H9 (cell line): ENCODE measurements around the gene SPTBN4. TPM values are rescaled to one million over a fixed set of nuclear protein-coding genes. Genes with fewer than 3 reads are reported as not detected.

Experiments used
- DNase-seq: peaks from one replicate; pipeline ENCODE4 v3.0.0-alpha.2; 2017
- H2AFZ ChIP-seq: one replicate; pipeline ENCODE4 v1.6.1; 2013; ENCODE audit warnings: mild to moderate bottlenecking, low read length, control low read depth, moderate library complexity
- H2AK5ac ChIP-seq: 2 replicates; pipeline ENCODE4 v1.6.1; 2013; ENCODE audit warnings: low read length, control low read depth, mixed read lengths; ENCODE audit not compliant: insufficient read length
- H2BK120ac ChIP-seq: one replicate; pipeline ENCODE4 v1.6.1; 2013; ENCODE audit warnings: low read depth, mild to moderate bottlenecking, low read length, control low read depth, inconsistent platforms; ENCODE audit not compliant: poor library complexity, severe bottlenecking
- H2BK12ac ChIP-seq: 2 replicates; pipeline ENCODE4 v1.6.1; 2013; ENCODE audit warnings: low read length, control low read depth, mixed read lengths, low read depth; ENCODE audit not compliant: insufficient read length
- H2BK15ac ChIP-seq: 2 replicates; pipeline ENCODE4 v1.6.1; 2013; ENCODE audit warnings: low read depth, low read length, control low read depth
- H2BK20ac ChIP-seq: one replicate; pipeline ENCODE4 v1.6.1; 2013; ENCODE audit warnings: low read depth, mild to moderate bottlenecking, low read length, control low read depth, inconsistent platforms; ENCODE audit not compliant: poor library complexity, severe bottlenecking
- H2BK5ac ChIP-seq: 2 replicates; pipeline ENCODE4 v1.6.1; 2013; ENCODE audit warnings: low read length, control low read depth, mixed read lengths; ENCODE audit not compliant: insufficient read length
- H3K14ac ChIP-seq: 2 replicates; pipeline ENCODE4 v1.6.1; 2013; ENCODE audit warnings: low read length, control low read depth; ENCODE audit not compliant: insufficient read depth
- H3K18ac ChIP-seq: 2 replicates; pipeline ENCODE4 v1.6.1; 2013; ENCODE audit warnings: low read depth, mild to moderate bottlenecking, mixed read lengths, low read length, control low read depth; ENCODE audit not compliant: insufficient read length
- H3K23ac ChIP-seq: 2 replicates; pipeline ENCODE4 v1.6.1; 2013; ENCODE audit warnings: low read length, control low read depth, mixed read lengths, low read depth; ENCODE audit not compliant: insufficient read length
- H3K23me2 ChIP-seq: 2 replicates; pipeline ENCODE4 v1.6.1; 2013; ENCODE audit warnings: low read depth, mild to moderate bottlenecking, mixed read lengths, low read length, control low read depth; ENCODE audit not compliant: insufficient read length, poor library complexity, severe bottlenecking
- H3K27ac ChIP-seq: 2 replicates; pipeline ENCODE4 v1.5.1; 2013; ENCODE audit warnings: low read length, control low read depth, mixed read lengths, low read depth; ENCODE audit not compliant: insufficient read length
- H3K27me3 ChIP-seq: 2 replicates; pipeline ENCODE4 v1.6.1; 2013; ENCODE audit warnings: low read length, control low read depth, inconsistent platforms; ENCODE audit not compliant: insufficient read depth
- H3K4ac ChIP-seq: 2 replicates; pipeline ENCODE4 v1.6.1; 2013; ENCODE audit warnings: low read depth, mild to moderate bottlenecking, control low read depth, inconsistent platforms, low read length, moderate library complexity
- H3K4me1 ChIP-seq: 2 replicates; pipeline ENCODE4 v1.6.1; 2013; ENCODE audit warnings: low read length, control low read depth, inconsistent platforms; ENCODE audit not compliant: insufficient read depth
- H3K4me2 ChIP-seq: 2 replicates; pipeline ENCODE4 v1.6.1; 2013; ENCODE audit warnings: low read length, control low read depth, mixed read lengths; ENCODE audit not compliant: insufficient read length, insufficient read depth
- H3K56ac ChIP-seq: 2 replicates; pipeline ENCODE4 v1.6.1; 2013; ENCODE audit warnings: low read depth, mild to moderate bottlenecking, mixed read lengths, low read length, control low read depth; ENCODE audit not compliant: insufficient read length
- H3K79me1 ChIP-seq: 2 replicates; pipeline ENCODE4 v1.6.1; 2013; ENCODE audit warnings: low read depth, mild to moderate bottlenecking, moderate library complexity, low read length, control low read depth, inconsistent platforms; ENCODE audit not compliant: insufficient read depth, poor library complexity, severe bottlenecking
- H3K79me2 ChIP-seq: 2 replicates; pipeline ENCODE4 v1.6.1; 2013; ENCODE audit warnings: low read length, control low read depth, inconsistent platforms; ENCODE audit not compliant: insufficient read depth
- H3K9ac ChIP-seq: 2 replicates; pipeline ENCODE4 v1.6.1; 2013; ENCODE audit warnings: low read length, control low read depth, mixed read lengths; ENCODE audit not compliant: insufficient read length; ENCODE audit errors: extremely low read depth
- H3K9me3 ChIP-seq: one replicate; pipeline ENCODE4 v1.6.1; 2013; ENCODE audit warnings: low read depth, low read length, inconsistent platforms; ENCODE audit not compliant: control insufficient read depth
- H3T11ph ChIP-seq: one replicate; pipeline ENCODE4 v1.6.1; 2013; ENCODE audit warnings: mild to moderate bottlenecking, low read length, control low read depth, inconsistent platforms
- H4K20me1 ChIP-seq: one replicate; pipeline ENCODE4 v1.6.1; 2013; ENCODE audit not compliant: control insufficient read depth, insufficient read length, insufficient read depth
- H4K5ac ChIP-seq: 2 replicates; pipeline ENCODE4 v1.6.1; 2013; ENCODE audit warnings: low read depth, mild to moderate bottlenecking, mixed read lengths, low read length, control low read depth; ENCODE audit not compliant: insufficient read length
- H4K8ac ChIP-seq: replicated peaks from 2 replicates; pipeline ENCODE4 v1.6.1; 2013; ENCODE audit warnings: low read length, control low read depth, mixed read lengths, low read depth; ENCODE audit not compliant: insufficient read length
- H4K91ac ChIP-seq: 2 replicates; pipeline ENCODE4 v1.6.1; 2013; ENCODE audit warnings: low read depth, mild to moderate bottlenecking, moderate library complexity, mixed read lengths, low read length, control low read depth; ENCODE audit not compliant: insufficient read length
- H3K27ac Mint-ChIP-seq, 3 experiments: 2 replicates in 2 of 3; 3 replicates in 1 of 3; pipeline ENCODE4 v1.8.0; 2020 to 2021; ENCODE audit warnings: mixed read lengths in 3 of 3, mild to moderate bottlenecking in 1 of 3, moderate library complexity in 1 of 3
- H3K27me3 Mint-ChIP-seq: 2 replicates; pipeline ENCODE4 v1.8.0; 2021; ENCODE audit warnings: low read depth, mild to moderate bottlenecking, moderate library complexity, mixed read lengths
- H3K36me3 Mint-ChIP-seq, 3 experiments: 2 replicates in 2 of 3; 3 replicates in 1 of 3; pipeline ENCODE4 v1.8.0; 2020 to 2021; ENCODE audit warnings: low read depth in 3 of 3, mixed read lengths in 3 of 3; ENCODE audit not compliant: insufficient read depth in 1 of 3
- H3K4me1 Mint-ChIP-seq, 2 experiments: 2 replicates each; pipeline ENCODE4 v1.8.0; 2020; ENCODE audit warnings: mixed read lengths in 2 of 2
- H3K4me3 Mint-ChIP-seq, 2 experiments: 2 replicates in 1 of 2; 3 replicates in 1 of 2; pipeline ENCODE4 v1.8.0; 2020 to 2021; ENCODE audit warnings: mild to moderate bottlenecking in 2 of 2, mixed read lengths in 2 of 2, moderate library complexity in 1 of 2
- H3K9me3 Mint-ChIP-seq, 2 experiments: 2 replicates in 1 of 2; 3 replicates in 1 of 2; pipeline ENCODE4 v1.8.0; 2020; ENCODE audit warnings: mild to moderate bottlenecking in 2 of 2, mixed read lengths in 2 of 2, moderate library complexity in 1 of 2
- WGBS: extraction: QIAGEN DNeasy Blood & Tissue Kit; methylation state at CpG from one replicate; pipeline ENCODE4 v1.1.7; 2013; ENCODE audit warnings: missing lambda C conversion rate, low lambda C conversion rate, mixed read lengths; ENCODE audit not compliant: insufficient read length; ENCODE audit errors: extremely low coverage; 5-methylcytosine and 5-hydroxymethylcytosine counted together
- total RNA-seq: library from RNA; stranded (reverse); gene quantifications from 2 replicates; pipeline ENCODE4 v1.2.1, GENCODE V29; 2021
- TF ChIP-seq, protein P1 (sequence below): fragments of 200-600 bp; sonication (generic); conservative IDR thresholded peaks from 3 replicates; pipeline ENCODE4 v1.8.0; 2021; ENCODE audit warnings: antibody characterized with exemption, mild to moderate bottlenecking

The SPTBN4 gene
- total RNA-seq, 1 experiment from 2014 or later, result 2.9 TPM

DNA sequence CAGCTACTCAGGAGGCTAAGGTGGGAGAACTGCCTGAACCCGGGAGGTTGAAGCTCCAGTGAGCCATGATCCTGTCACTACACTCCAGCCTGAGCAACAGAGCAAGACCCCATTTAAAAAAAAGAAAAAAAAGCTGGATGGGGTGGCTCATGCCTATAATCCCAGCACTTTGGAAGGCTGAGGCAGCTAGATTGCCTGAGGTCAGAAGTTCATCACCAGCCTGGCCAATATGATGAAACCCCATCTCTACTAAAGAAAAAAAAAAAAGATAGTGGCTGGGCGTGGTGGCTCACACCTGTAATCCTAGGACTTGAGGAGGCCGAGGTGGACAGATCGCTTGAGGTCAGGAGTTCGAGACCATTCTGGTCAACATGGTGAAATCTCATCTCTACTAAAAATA, 149.4 kb downstream of the SPTBN4 start:
- no peak overlapping the region for H3K56ac ChIP-seq
- no peak overlapping the region for H3T11ph ChIP-seq
- DNase-seq, result no peak
- no peaks in the 10 kb centered on the region for H3K4me1 ChIP-seq
- no peak overlapping the region for H2BK12ac ChIP-seq
- no peak overlapping the region for H4K91ac ChIP-seq
- H3K4me2 ChIP-seq, result no peak overlapping the region
- no peak overlapping the region for H3K23ac ChIP-seq
- no peak overlapping the region for H4K5ac ChIP-seq
- H3K9me3 ChIP-seq, result no peaks in the 10 kb centered on the region
- peaks cover 20 to 54% (median 40%) of the 10 kb centered on the region in 3 experiments; a peak in 6 of 7 replicates for H3K36me3 Mint-ChIP-seq
- H3K79me1 ChIP-seq, result no peaks in the 10 kb centered on the region
- H3K27ac Mint-ChIP-seq, result no peak overlapping the region
- no peak overlapping the region for H3K9ac ChIP-seq
- peaks cover 5 to 15% of the 10 kb centered on the region in 2 experiments for H3K4me1 Mint-ChIP-seq
- H2BK5ac ChIP-seq, result no peak overlapping the region
- no peak overlapping the region for H3K27ac ChIP-seq
- H2BK20ac ChIP-seq, result no peak overlapping the region
- peaks cover 4% of the 10 kb centered on the region for H4K20me1 ChIP-seq
- no peak overlapping the region for H3K4me3 Mint-ChIP-seq
- H3K27me3 ChIP-seq, result peaks cover 8% of the 10 kb centered on the region; the same call in 1 of the 2 replicates
- no peak overlapping the region for H3K4ac ChIP-seq
- H2AFZ ChIP-seq, result no peak overlapping the region
- peaks cover 13% of the 10 kb centered on the region for H3K23me2 ChIP-seq
- TF ChIP-seq, protein P1, sequence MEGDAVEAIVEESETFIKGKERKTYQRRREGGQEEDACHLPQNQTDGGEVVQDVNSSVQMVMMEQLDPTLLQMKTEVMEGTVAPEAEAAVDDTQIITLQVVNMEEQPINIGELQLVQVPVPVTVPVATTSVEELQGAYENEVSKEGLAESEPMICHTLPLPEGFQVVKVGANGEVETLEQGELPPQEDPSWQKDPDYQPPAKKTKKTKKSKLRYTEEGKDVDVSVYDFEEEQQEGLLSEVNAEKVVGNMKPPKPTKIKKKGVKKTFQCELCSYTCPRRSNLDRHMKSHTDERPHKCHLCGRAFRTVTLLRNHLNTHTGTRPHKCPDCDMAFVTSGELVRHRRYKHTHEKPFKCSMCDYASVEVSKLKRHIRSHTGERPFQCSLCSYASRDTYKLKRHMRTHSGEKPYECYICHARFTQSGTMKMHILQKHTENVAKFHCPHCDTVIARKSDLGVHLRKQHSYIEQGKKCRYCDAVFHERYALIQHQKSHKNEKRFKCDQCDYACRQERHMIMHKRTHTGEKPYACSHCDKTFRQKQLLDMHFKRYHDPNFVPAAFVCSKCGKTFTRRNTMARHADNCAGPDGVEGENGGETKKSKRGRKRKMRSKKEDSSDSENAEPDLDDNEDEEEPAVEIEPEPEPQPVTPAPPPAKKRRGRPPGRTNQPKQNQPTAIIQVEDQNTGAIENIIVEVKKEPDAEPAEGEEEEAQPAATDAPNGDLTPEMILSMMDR, result no peak
- H4K8ac ChIP-seq, result no peak overlapping the region
- H3K79me2 ChIP-seq, result no peaks in the 10 kb centered on the region
- H3K9me3 Mint-ChIP-seq, result no peaks in the 10 kb centered on the region; a peak in 1 of 5 replicates
- H3K14ac ChIP-seq, result no peak overlapping the region
- no peak overlapping the region for H2BK120ac ChIP-seq
- no peak overlapping the region for H2BK15ac ChIP-seq
- H2AK5ac ChIP-seq, result no peak overlapping the region
- H3K18ac ChIP-seq, result no peak overlapping the region
- no CpG with 5 or more reads among the region's 5 CpGs for WGBS
- peaks cover 18% of the 10 kb centered on the region for H3K27me3 Mint-ChIP-seq
